ENCODE measurements around the gene UBL5. TPM values are rescaled to one million over a fixed set of nuclear protein-coding genes. Genes with fewer than 3 reads are reported as not detected.
A peak's percentile ranks its signal among the peaks of the same experiment; 100 is the strongest.
"Not testable (repeated sequence)": the region's sequence is repeated elsewhere in the genome, so short reads cannot be mapped to it uniquely, and the experiment has no call there.

UBL5 gene
- total RNA-seq (ENCODE audit: low replicate concordance): 83.8 and 272 TPM in 2 replicates

DNA sequence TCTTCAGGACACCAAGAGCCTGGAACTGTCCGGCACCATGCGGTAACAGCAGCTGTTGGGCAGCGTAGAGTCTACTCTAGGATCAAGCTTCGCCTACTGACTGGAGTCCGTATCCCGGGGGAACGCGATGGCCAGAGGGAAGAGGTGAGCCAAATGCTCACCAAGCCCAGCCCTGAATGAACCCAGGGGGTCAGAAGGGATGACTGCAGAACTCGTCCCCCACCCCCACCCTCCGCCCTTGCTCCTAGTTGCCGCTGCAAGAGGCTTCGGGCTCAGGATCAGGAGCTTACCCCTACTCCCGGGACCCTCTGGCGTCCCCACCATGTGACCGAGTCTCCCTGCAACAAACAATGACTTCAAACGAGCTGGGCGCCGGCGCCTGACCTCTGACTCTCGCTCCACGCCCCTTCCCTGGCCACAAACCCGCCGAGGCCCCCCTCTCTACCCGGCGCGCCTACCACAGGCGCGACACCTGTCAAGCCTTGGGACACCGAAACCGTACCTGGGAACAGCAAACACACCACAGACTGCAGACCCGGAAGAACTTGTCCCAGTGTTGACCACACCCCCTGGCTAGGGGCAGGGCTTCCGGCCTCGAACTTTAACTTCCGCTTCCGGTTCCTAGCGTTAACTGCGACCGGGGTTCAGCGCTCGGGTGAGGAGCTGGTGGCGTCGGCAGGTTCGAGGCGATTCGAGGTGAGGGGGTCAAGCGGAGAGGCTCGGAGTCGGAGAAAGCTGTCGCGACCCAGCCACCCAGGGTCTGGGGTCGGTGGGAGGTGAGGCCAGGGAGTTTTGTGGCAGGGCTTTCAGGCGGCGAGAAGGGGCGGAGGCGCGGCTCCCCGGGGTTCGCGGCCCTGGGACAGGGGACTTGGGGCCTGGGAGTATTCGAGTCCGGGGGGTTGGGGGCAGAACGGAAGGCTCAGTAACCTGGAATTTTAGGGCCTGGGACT, at the start of gene UBL5:
Gene UBL5 (plus strand): TSS at position 630 of the 950 bp plus-strand sequence. CDS start 420 bp downstream, outside the sequence.
- TF ChIP-seq CTCF (IDR thresholded peaks at IDR 0.05; ENCODE audit: insufficient read depth, low read length): no peak
- DNase-seq (ENCODE audit: low read depth): peak; percentile 79
- H3K4me3 ChIP-seq (ENCODE audit: low read depth, low read length): peak within 1 kb of the TSS; percentile 96

GRCh38 chr19:9782338-9782737, 45.4 kb upstream of the UBL5 start:
- no peak for DNase-seq (ENCODE audit: low read depth)
- H3K4me3 ChIP-seq (ENCODE audit: low read depth, low read length): no peak overlapping the region
- TF ChIP-seq CTCF (IDR thresholded peaks at IDR 0.05; ENCODE audit: insufficient read depth, low read length): no peak

DNA sequence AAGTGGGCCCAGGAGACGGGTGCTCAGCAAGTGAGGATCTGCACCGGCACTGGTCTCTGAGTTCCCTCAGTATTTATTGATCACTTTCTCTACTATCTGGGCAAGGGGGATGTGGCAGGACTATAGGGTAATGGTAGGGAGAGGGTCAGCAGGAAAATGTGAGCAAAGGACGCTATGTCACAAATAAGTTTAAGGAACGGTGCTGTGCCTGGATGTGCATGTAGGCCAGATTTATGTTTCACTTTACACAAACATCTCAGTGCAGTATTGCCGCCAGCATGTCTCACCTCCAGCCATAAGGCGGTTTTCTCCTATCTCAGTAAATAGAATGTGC, 43.6 kb upstream of the UBL5 start:
- not testable (repeated sequence) for DNase-seq (ENCODE audit: low read depth); H3K4me3 ChIP-seq (ENCODE audit: low read depth, low read length)

- peak; percentile 93 for DNase-seq (ENCODE audit: low read depth)
- no peak for TF ChIP-seq CTCF (IDR thresholded peaks at IDR 0.05; ENCODE audit: insufficient read depth, low read length)
- H3K4me3 ChIP-seq (ENCODE audit: low read depth, low read length): peak overlapping the region; percentile 85
Measured at GRCh38 chr19:9785367-9786331, 42.1 kb upstream of the UBL5 start.

DNA sequence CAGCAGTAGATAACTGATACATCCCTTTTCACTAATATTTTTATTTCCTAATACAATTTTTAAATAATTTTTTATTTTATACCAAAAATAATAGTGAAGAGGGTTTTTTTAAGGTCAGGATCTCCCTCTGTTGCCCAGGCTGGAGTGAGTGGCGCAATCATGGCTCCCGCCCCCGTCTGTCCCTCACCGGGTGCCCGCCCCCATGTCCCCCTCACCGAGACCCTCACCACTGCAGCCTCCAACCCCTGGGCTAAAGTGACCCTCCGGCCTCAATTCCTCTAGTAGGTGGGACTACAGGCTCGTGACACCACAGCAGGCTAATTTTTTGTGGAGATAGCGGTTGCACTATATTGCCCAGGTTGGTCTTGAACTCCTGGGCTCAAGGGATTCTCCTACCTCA, 41.4 kb upstream of the UBL5 start:
- no peak for DNase-seq (ENCODE audit: low read depth)
- peak overlapping the region; percentile 85 for H3K4me3 ChIP-seq (ENCODE audit: low read depth, low read length)
- TF ChIP-seq CTCF (IDR thresholded peaks at IDR 0.05; ENCODE audit: insufficient read depth, low read length): no peak

GRCh38 chr19:9786819-9787218, 40.9 kb upstream of the UBL5 start:
- no peak for DNase-seq (ENCODE audit: low read depth)
- H3K4me3 ChIP-seq (ENCODE audit: low read depth, low read length): no peak overlapping the region
- no peak for TF ChIP-seq CTCF (IDR thresholded peaks at IDR 0.05; ENCODE audit: insufficient read depth, low read length)

DNA sequence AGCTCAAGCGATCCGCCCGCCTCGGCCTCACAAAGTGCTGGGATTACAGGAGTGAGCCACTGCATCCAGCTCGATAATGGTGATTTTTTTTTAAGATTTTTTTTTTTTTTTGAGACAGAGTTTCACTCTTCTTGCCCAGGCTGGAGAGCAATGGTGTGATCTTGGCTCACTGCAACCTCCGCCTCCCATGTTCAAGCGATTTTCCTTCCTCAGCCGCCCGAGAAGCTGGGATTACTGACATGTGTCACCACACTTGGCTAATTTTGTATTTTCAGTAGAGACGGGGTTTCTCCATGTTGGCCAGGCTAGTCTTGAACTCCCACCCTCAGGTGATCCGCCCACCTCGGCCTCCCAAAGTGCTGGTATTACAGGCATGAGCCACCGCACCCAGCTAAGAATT, 39.1 kb upstream of the UBL5 start:
- not testable (repeated sequence) for DNase-seq (ENCODE audit: low read depth); H3K4me3 ChIP-seq (ENCODE audit: low read depth, low read length)
